Measurements from ENCODE around the gene ABI3.
"Not testable (repeated sequence)": the region's sequence is repeated elsewhere in the genome, so short reads cannot be mapped to it uniquely, and the experiment has no call there.

The ABI3 gene

GRCh38 chr17:49168706-49169105 lies 41.8 kb upstream of the ABI3 start:
- Histone ChIP-seq H3K9me3 (replicated peaks; ENCODE audit: insufficient read depth, low read length) (no peaks in the 10 kb centered on the region), H3K9ac (ENCODE audit: low read length) (no peak overlapping the region), H3K79me2 (ENCODE audit: low read length) (no peaks in the 10 kb centered on the region), H3K4me3 (ENCODE audit: low read length) (no peak overlapping the region), H3K27ac (ENCODE audit: low read length) (no peak overlapping the region), H3K4me1 (ENCODE audit: low read length) (no peaks in the 10 kb centered on the region), H3K36me3 (replicated peaks; ENCODE audit: insufficient read depth, low read length) (no peaks in the 10 kb centered on the region), H2AFZ (ENCODE audit: low read length) (no peak overlapping the region), H3F3A (ENCODE audit: insufficient read depth, low read length) (no peaks in the 10 kb centered on the region), H3K4me2 (ENCODE audit: low read depth, low read length) (no peak overlapping the region), H3K9me2 (replicated peaks; ENCODE audit: insufficient read depth, low read length) (no peaks in the 10 kb centered on the region), H4K20me1 (ENCODE audit: insufficient read depth, low read length) (no peaks in the 10 kb centered on the region), H3K27me3 (replicated peaks; ENCODE audit: insufficient read depth, low read length) (peaks cover 54% of the 10 kb centered on the region)
- TF ChIP-seq CTCF (IDR thresholded peaks at IDR 0.05; ENCODE audit: low read length) (no peak), EZH2 (optimal IDR thresholded peaks at IDR 0.05; ENCODE audit: low read depth, low read length) (no peak), EZH2phosphoT487 (IDR thresholded peaks at IDR 0.05; ENCODE audit: low read length) (no peak)
- DNase-seq = no peak

GRCh38 chr17:49170216-49170615 lies 40.3 kb upstream of the ABI3 start:
- Histone ChIP-seq H3K9ac (ENCODE audit: low read length) (no peak overlapping the region), H3K27ac (ENCODE audit: low read length) (no peak overlapping the region), H3K4me3 (ENCODE audit: low read length) (no peak overlapping the region), H4K20me1 (ENCODE audit: insufficient read depth, low read length) (no peaks in the 10 kb centered on the region), H3K36me3 (replicated peaks; ENCODE audit: insufficient read depth, low read length) (no peaks in the 10 kb centered on the region), H3F3A (ENCODE audit: insufficient read depth, low read length) (no peaks in the 10 kb centered on the region), H3K9me3 (replicated peaks; ENCODE audit: insufficient read depth, low read length) (no peaks in the 10 kb centered on the region), H3K79me2 (ENCODE audit: low read length) (no peaks in the 10 kb centered on the region), H3K27me3 (replicated peaks; ENCODE audit: insufficient read depth, low read length) (peaks cover 48% of the 10 kb centered on the region), H3K4me2 (ENCODE audit: low read depth, low read length) (no peak overlapping the region), H3K9me2 (replicated peaks; ENCODE audit: insufficient read depth, low read length) (no peaks in the 10 kb centered on the region), H3K4me1 (ENCODE audit: low read length) (no peaks in the 10 kb centered on the region), H2AFZ (ENCODE audit: low read length) (no peak overlapping the region)
- DNase-seq = no peak
- TF ChIP-seq EZH2 (optimal IDR thresholded peaks at IDR 0.05; ENCODE audit: low read depth, low read length) (no peak), CTCF (IDR thresholded peaks at IDR 0.05; ENCODE audit: low read length) (no peak)

- H3K9ac ChIP-seq (ENCODE audit: low read length); H3K27ac ChIP-seq (ENCODE audit: low read length); H4K20me1 ChIP-seq (ENCODE audit: insufficient read depth, low read length); H3K4me1 ChIP-seq (ENCODE audit: low read length); H3K9me3 ChIP-seq (replicated peaks; ENCODE audit: insufficient read depth, low read length); DNase-seq; H2AFZ ChIP-seq (ENCODE audit: low read length); H3K4me3 ChIP-seq (ENCODE audit: low read length); H3K36me3 ChIP-seq (replicated peaks; ENCODE audit: insufficient read depth, low read length); H3K4me2 ChIP-seq (ENCODE audit: low read depth, low read length); H3F3A ChIP-seq (ENCODE audit: insufficient read depth, low read length); H3K9me2 ChIP-seq (replicated peaks; ENCODE audit: insufficient read depth, low read length); H3K79me2 ChIP-seq (ENCODE audit: low read length): not testable (repeated sequence)
- H3K27me3 ChIP-seq (replicated peaks; ENCODE audit: insufficient read depth, low read length) = peaks cover 53% of the 10 kb centered on the region
Measured at GRCh38 chr17:49170711-49171110, 39.8 kb upstream of the ABI3 start.

GRCh38 chr17:49175978-49176377 lies 34.5 kb upstream of the ABI3 start:
- not testable (repeated sequence) for H3K9me3 ChIP-seq (replicated peaks; ENCODE audit: insufficient read depth, low read length); H3K36me3 ChIP-seq (replicated peaks; ENCODE audit: insufficient read depth, low read length); H3K4me2 ChIP-seq (ENCODE audit: low read depth, low read length); H3F3A ChIP-seq (ENCODE audit: insufficient read depth, low read length); H3K4me1 ChIP-seq (ENCODE audit: low read length); H3K9me2 ChIP-seq (replicated peaks; ENCODE audit: insufficient read depth, low read length); H3K27ac ChIP-seq (ENCODE audit: low read length); H3K79me2 ChIP-seq (ENCODE audit: low read length); H4K20me1 ChIP-seq (ENCODE audit: insufficient read depth, low read length); H3K4me3 ChIP-seq (ENCODE audit: low read length); H3K9ac ChIP-seq (ENCODE audit: low read length); DNase-seq; H2AFZ ChIP-seq (ENCODE audit: low read length)
- peaks cover 14% of the 10 kb centered on the region for H3K27me3 ChIP-seq (replicated peaks; ENCODE audit: insufficient read depth, low read length)
